K562 (cell line): Measurements from ENCODE around the gene AFAP1. TPM values are rescaled to one million over a fixed set of nuclear protein-coding genes. Genes with fewer than 3 reads are reported as not detected.

Source experiments
- ATAC-seq: fragments of 200-7000 bp; cut with Tn5 transposase; 3 replicates; pipeline ENCODE4 v1.9.1; 2020; ENCODE audit warnings: moderate library complexity
- BruUV-seq: library from RNA; stranded (reverse); fragments of 400-500 nt; replicated peaks from 2 replicates; lab custom pipeline; 2021; lab: Mats Ljungman, UMichigan
- CTCF ChIA-PET: fragments of 300-600 bp; formaldehyde crosslinking; extraction: SDS; loops from one replicate; lab custom pipeline; 2021; ENCODE audit warnings: low intra/inter-chr PET ratio; lab: Yijun Ruan, JAX
- POLR2A ChIA-PET: fragments of 300-600, 350-650 bp; sonication (Branson Sonifier 250); formaldehyde crosslinking; extraction: SDS; loops from one replicate; lab custom pipeline; 2021; ENCODE audit warnings: antibody characterized with exemption, inconsistent platforms; lab: Yijun Ruan, JAX
- DNase-seq, 4 experiments: peaks; one replicate each; pipeline versions ENCODE4 v3.0.0 to v3.0.0-alpha.2; 2011 to 2018; ENCODE audit warnings: low spot score in 3 of 4, mixed read lengths in 3 of 4; ENCODE audit errors: extremely low read depth in 1 of 4
- FAIRE-seq: peaks from 2 replicates; lab custom pipeline; 2011; peaks lifted over from hg19 to GRCh38; lab: Jason Lieb, UNC
- H2AFZ ChIP-seq: 2 replicates; pipeline ENCODE4 v1.6.0; 2011; ENCODE audit warnings: low read depth, low read length, control low read depth, inconsistent platforms
- H3K27ac ChIP-seq: fragments of 200-600 bp; 3 replicates; pipeline ENCODE4 v1.8.0; 2011; ENCODE audit warnings: low read depth, mild to moderate bottlenecking, control low read depth, inconsistent platforms, low read length, moderate library complexity, mixed read lengths; ENCODE audit errors: extremely low read depth
- H3K27me3 ChIP-seq, 2 experiments: fragments of 300-600 bp in 1 of 2; 2 replicates in 1 of 2; 3 replicates in 1 of 2; pipeline versions ENCODE4 v1.6.0 to v1.8.0; 2011; ENCODE audit warnings: inconsistent platforms in 2 of 2, low read length in 2 of 2, mild to moderate bottlenecking in 1 of 2, mixed read lengths in 1 of 2, moderate library complexity in 1 of 2; ENCODE audit not compliant: control insufficient read depth in 2 of 2, insufficient read depth in 2 of 2
- H3K36me3 ChIP-seq: fragments of 300-600 bp; 3 replicates; pipeline ENCODE4 v1.8.0; 2011; ENCODE audit warnings: mild to moderate bottlenecking, low read length, inconsistent platforms; ENCODE audit not compliant: control insufficient read depth, insufficient read depth
- H3K4me1 ChIP-seq, 2 experiments: fragments of 200-600 bp in 1 of 2; replicated peaks in 1 of 2; 2 replicates in 1 of 2; 3 replicates in 1 of 2; pipeline versions ENCODE4 v1.5.1 to v1.8.0; 2011; ENCODE audit warnings: inconsistent platforms in 2 of 2, low read length in 2 of 2, mild to moderate bottlenecking in 1 of 2, mixed read lengths in 1 of 2, moderate library complexity in 1 of 2; ENCODE audit not compliant: control insufficient read depth in 2 of 2, insufficient read depth in 2 of 2
- H3K4me2 ChIP-seq: 2 replicates; pipeline ENCODE4 v1.6.1; 2011; ENCODE audit warnings: low read length, control low read depth, inconsistent platforms, mixed read lengths; ENCODE audit not compliant: insufficient read depth
- H3K4me3 ChIP-seq: fragments of 200-600 bp; sonication (generic), shearing (Covaris generic); 2 replicates; pipeline ENCODE4 v1.5.1; 2016; ENCODE audit warnings: control low read depth, inconsistent platforms
- H3K79me2 ChIP-seq: fragments of 200-600 bp; 3 replicates; pipeline ENCODE4 v1.8.0; 2011; ENCODE audit warnings: low read length, inconsistent platforms; ENCODE audit not compliant: control insufficient read depth, insufficient read depth
- H3K9ac ChIP-seq, 2 experiments: 2 replicates each; pipeline versions ENCODE4 v1.6.0 to v1.6.1; 2011; ENCODE audit warnings: low read depth in 2 of 2, low read length in 2 of 2, control low read depth in 1 of 2, inconsistent platforms in 1 of 2, mild to moderate bottlenecking in 1 of 2, mixed read lengths in 1 of 2; ENCODE audit not compliant: insufficient read depth in 1 of 2
- H3K9me1 ChIP-seq: one replicate; pipeline ENCODE4 v1.6.0; 2011; ENCODE audit warnings: inconsistent platforms, mild to moderate bottlenecking, low read length, moderate library complexity; ENCODE audit not compliant: control insufficient read depth, insufficient read depth
- H3K9me3 ChIP-seq: replicated peaks from 2 replicates; pipeline ENCODE4 v1.5.1; 2011; ENCODE audit warnings: low read depth, low read length, inconsistent platforms; ENCODE audit not compliant: control insufficient read depth, insufficient read depth
- H4K20me1 ChIP-seq: replicated peaks from 2 replicates; pipeline ENCODE4 v1.6.1; 2011; ENCODE audit warnings: low read length, inconsistent platforms, mixed read lengths; ENCODE audit not compliant: control insufficient read depth, insufficient read depth
- CTCF ChIP-seq, 3 experiments: IDR thresholded peaks in 2 of 3; conservative IDR thresholded peaks in 1 of 3; 2 replicates each; pipeline ENCODE4 v1.5.1; 2011 to 2012; ENCODE audit warnings: low read length in 3 of 3, mild to moderate bottlenecking in 3 of 3, control low read depth in 2 of 3, improper control_type of control experiment in 1 of 3, inconsistent platforms in 1 of 3, low read depth in 1 of 3, mixed read lengths in 1 of 3, moderate library complexity in 1 of 3; ENCODE audit not compliant: insufficient read depth in 2 of 3
- LCOR ChIP-seq: sonication (generic); formaldehyde crosslinking; IDR thresholded peaks from 2 replicates; pipeline ENCODE4 v1.8.0; 2022; ENCODE audit warnings: mild to moderate bottlenecking, missing genetic modification reagents
- NFRKB ChIP-seq: fragments of 450-650 bp; IDR thresholded peaks from 2 replicates; pipeline ENCODE4 v1.6.1; 2016; ENCODE audit warnings: low read depth
- RHOXF2B ChIP-seq: fragments of 250-450 bp; sonication (Bioruptor Pico); conservative IDR thresholded peaks from 2 replicates; pipeline ENCODE4 v1.5.1; 2021
- SNAPC5 ChIP-seq: fragments of 250-450 bp; sonication (Bioruptor Pico); IDR thresholded peaks from 2 replicates; pipeline ENCODE4 v1.8.0; 2021; ENCODE audit warnings: moderate library complexity, mild to moderate bottlenecking, inconsistent platforms
- ZBTB26 ChIP-seq: fragments of 450-650 bp; formaldehyde crosslinking; IDR thresholded peaks from 2 replicates; pipeline ENCODE4 v1.4.0; 2022; ENCODE audit warnings: missing genetic modification characterization
- WGBS: fragments of 100-300 bp; shearing (Covaris generic); methylation state at CpG from one replicate; pipeline ENCODE4 v1.1.6; 2016; ENCODE audit warnings: low coverage, mixed read lengths; ENCODE audit not compliant: insufficient coverage; ENCODE audit errors: missing lambda C conversion rate; 5-methylcytosine and 5-hydroxymethylcytosine counted together
- in situ Hi-C: fragments of 300-500 bp; cut with MboI; formaldehyde crosslinking; loops from 4 replicates; pipeline ENCODE4 v1.15.0; 2018; ENCODE audit warnings: inconsistent platforms, mixed read lengths
- intact Hi-C: fragments of 100-400 bp; cut with micrococcal nuclease; formaldehyde crosslinking; loops from 2 replicates; pipeline ENCODE4 v1.14.2; 2022
- polyA plus RNA-seq, 8 experiments: library from polyadenylated mRNA; depleted of rRNA in 4 of 8; stranded (reverse) in 5 of 8; unstranded in 3 of 8; fragments of >200 nt; fragmentation: Nextera tagmentation in 2 of 8; fragmentation: Illumina TruSeq in 1 of 8; extraction: Ambion mirVana in 2 of 8; extraction: Trizol in 1 of 8; gene quantifications; 2 replicates each; pipeline versions ENCODE4 v1.2.1 to v1.2.3, GENCODE V29; 2011 to 2014; ENCODE audit warnings: inconsistent platforms in 1 of 8, missing spikeins in 1 of 8
- total RNA-seq, 7 experiments: library from RNA; depleted of rRNA in 6 of 7; stranded (reverse); fragments of >200 nt in 6 of 7; fragmentation: Illumina TruSeq in 2 of 7; extraction: Trizol in 2 of 7; gene quantifications; 2 replicates each; pipeline versions ENCODE4 v1.2.1 to v1.2.3, GENCODE V29; 2011 to 2021; ENCODE audit warnings: low replicate concordance in 1 of 7

The AFAP1 gene
- total and polyA plus RNA-seq, 9 of the 15 experiments (the other 6 are each of a cell fraction or from before 2014, with no cell fraction given), result 0.07 to 0.42 (median 0.12) TPM; not detected in 1

- no peaks in the 10 kb centered on the region for H3K79me2 ChIP-seq
- no peak overlapping the region for H3K4me3 ChIP-seq
- TF ChIP-seq ZBTB26 (CRISPR knock-in tag) (no peak), SNAPC5 (CRISPR knock-in tag) (no peak), LCOR (CRISPR knock-in tag) (no peak), CTCF (IDR thresholded peaks at IDR 0.05 in 2 of 3, conservative IDR thresholded peaks at IDR 0.05 in 1 of 3; ENCODE audit: insufficient read depth in 2 of 3, low read depth in 1 of 3, low read length in 3 of 3) (no peak), NFRKB (no peak), RHOXF2B (CRISPR knock-in tag) (no peak)
- no peaks in the 10 kb centered on the region for H3K9me1 ChIP-seq
- ChIA-PET POLR2A (interaction anchor here (1.1 kb wide), 1 partner anchor 13 kb away, joined by 4 read pairs; no protein-coding TSS in a partner anchor), CTCF (interaction anchor here (1.2 kb wide), 1 partner anchor 181 kb away, joined by 3 read pairs; no protein-coding TSS in a partner anchor)
- peaks cover 11% of the 10 kb centered on the region; the same call in 1 of the 2 replicates for H4K20me1 ChIP-seq
- intact Hi-C loops, result no loop called here
- no peak overlapping the region for H3K27ac ChIP-seq
- ATAC-seq (no peak), FAIRE-seq (no peak), DNase-seq (no peak)
- H3K4me2 ChIP-seq, result no peak overlapping the region
- peaks cover 4 to 39% of the 10 kb centered on the region in 2 experiments; a peak in 3 of 5 replicates for H3K27me3 ChIP-seq
- BruUV-seq, result no TSS peak
- H3K9me3 ChIP-seq, result no peaks in the 10 kb centered on the region
- no peaks in the 10 kb centered on the region for H3K4me1 ChIP-seq
- H3K9ac ChIP-seq, result no peak overlapping the region
- 9% methylated on average over 11 of the region's 12 CpGs for WGBS
- in situ Hi-C loops, result loop anchor here (5.0 kb wide), 1 partner anchor 183 kb away; no protein-coding TSS in a partner anchor
- no peaks in the 10 kb centered on the region for H3K36me3 ChIP-seq
- no peak overlapping the region for H2AFZ ChIP-seq
Measured at GRCh38 chr4:7985072-7985471, 45.4 kb upstream of the AFAP1 start.
